Measurements from ENCODE around the gene ZBTB7B. TPM values are rescaled to one million over a fixed set of nuclear protein-coding genes. Genes with fewer than 3 reads are reported as not detected.

The ZBTB7B gene
- polyA plus RNA-seq, 2 of the 4 experiments (the other 2 are of a cell fraction): 20.5 to 30.7 TPM

GRCh38 chr1:155007251-155007828 is 4.7 kb downstream of the ZBTB7B start:
- FAIRE-seq (no peak), ATAC-seq (no peak), DNase-seq (ENCODE audit: low read depth in 1 of 2, low spot score in 1 of 2) (no peak)
- Histone ChIP-seq H3K4me1 (peaks cover 81% of the 10 kb centered on the region), H3K27ac (peak overlapping the region; percentile 98 to 100), H3K9me3 (no peaks in the 10 kb centered on the region), H3K4me3 (no peak overlapping the region), H3K4me2 (peak overlapping the region; percentile 88)
- ChIA-PET CTCF (interaction anchor here (1.0 to 1.9 kb wide), 2 partner anchors 84 to 160 kb away, joined by 3 to 4 read pairs; no protein-coding TSS in a partner anchor), POLR2A (interaction anchor here (1.0 kb wide), 1 partner anchor 8 kb away, joined by 3 read pairs; no protein-coding TSS in a partner anchor)
- 76% methylated on average over 4 of the region's 6 CpGs for whole genome bisulfite sequencing (ENCODE audit: missing lambda C conversion rate)
- TF ChIP-seq ELK1 (IDR thresholded peaks at IDR 0.05; ENCODE audit: low read depth, low read length) (no peak), CTCF (IDR thresholded peaks at IDR 0.05) (no peak), E2F6 (IDR thresholded peaks at IDR 0.05; ENCODE audit: borderline replicate concordance, low read depth) (no peak), SMC3 (IDR thresholded peaks at IDR 0.05) (no peak), FOXS1 (CRISPR knock-in tag; IDR thresholded peaks at IDR 0.05) (no peak), HES2 (IDR thresholded peaks at IDR 0.05) (no peak), BCL3 (IDR thresholded peaks at IDR 0.05) (no peak), PBX3 (IDR thresholded peaks at IDR 0.05) (no peak)

- ChIA-PET CTCF (no interaction called here), POLR2A (no interaction called here)
- Histone ChIP-seq H3K4me2 (peak overlapping the region; percentile 88), H3K9me3 (no peaks in the 10 kb centered on the region), H3K27ac (peak overlapping the region; percentile 98 to 100), H3K4me3 (no peak overlapping the region), H3K4me1 (peaks cover 91% of the 10 kb centered on the region)
- DNase-seq (ENCODE audit: low read depth in 1 of 2, low spot score in 1 of 2): no peak
- no peak for ATAC-seq
- no peak for FAIRE-seq
- 77% methylated on average over 8 of the region's 16 CpGs for WGBS (ENCODE audit: missing lambda C conversion rate)
- TF ChIP-seq NR3C1 (IDR thresholded peaks at IDR 0.05): no peak
- TF ChIP-seq CEBPB (IDR thresholded peaks at IDR 0.05): peak in 1 of 2 experiments; percentile 25; a peak in 1 of 4 replicates
These were observed 5.7 kb downstream of the ZBTB7B start for GRCh38 chr1:155008015-155008941.

- 100% methylated on average over 5 of the region's 12 CpGs for WGBS (ENCODE audit: missing lambda C conversion rate)
- peak overlapping the region; percentile 88; the same call in 2 of the 3 replicates for H3K4me2 ChIP-seq
- H3K27ac ChIP-seq: peak overlapping the region in 1 of 2 experiments; percentile 100; a peak in 3 of 6 replicates
- no peak for DNase-seq (ENCODE audit: low read depth in 1 of 2, low spot score in 1 of 2)
- POLR2A ChIA-PET: no interaction called here
- FAIRE-seq: no peak
- CTCF ChIA-PET: no interaction called here
- TF ChIP-seq ZFP36 (IDR thresholded peaks at IDR 0.05; ENCODE audit: borderline replicate concordance, partially characterized antibody): no peak
- TF ChIP-seq CBX2 (IDR thresholded peaks at IDR 0.05; ENCODE audit: borderline replicate concordance, low read depth): no peak
- TF ChIP-seq HDAC2 (IDR thresholded peaks at IDR 0.05): no peak
- TF ChIP-seq POLR2A (IDR thresholded peaks at IDR 0.05; ENCODE audit: low read length): no peak
- TF ChIP-seq RARB (CRISPR knock-in tag; IDR thresholded peaks at IDR 0.05): no peak
- no peak for TF ChIP-seq KDM1A (IDR thresholded peaks at IDR 0.05; ENCODE audit: low read depth)
- no peak for TF ChIP-seq SREBF2 (IDR thresholded peaks at IDR 0.05)
- no peak for TF ChIP-seq ZC3H11A (IDR thresholded peaks at IDR 0.05)
- no peak for TF ChIP-seq KDM5A (IDR thresholded peaks at IDR 0.05)
- no peak for TF ChIP-seq RFX5 (IDR thresholded peaks at IDR 0.05)
- no peak for TF ChIP-seq REST (IDR thresholded peaks at IDR 0.05)
- no peak for TF ChIP-seq MAX (IDR thresholded peaks at IDR 0.05)
- H3K9me3 ChIP-seq: no peaks in the 10 kb centered on the region
- H3K4me1 ChIP-seq: peaks cover 100% of the 10 kb centered on the region
- no peak overlapping the region for H3K4me3 ChIP-seq
- ATAC-seq: no peak
These were observed 6.7 kb downstream of the ZBTB7B start for GRCh38 chr1:155009221-155009711.

Measured in A549 (cell line).